Measurements from ENCODE around the gene MRPL49.

Gene MRPL49

GRCh38 chr11:65095974-65096806 lies 25.9 kb upstream of the MRPL49 start, which contains the start of gene VPS51:
Gene VPS51, plus strand, starts transcription at chr11:65096214. Its CDS starts 37 bp downstream, at chr11:65096251.
- Histone ChIP-seq H4K20me1 (peaks cover 0 to 39% (median 4%) of the 10 kb centered on the region in 11 experiments; a peak in 7 of 22 replicates), H3K36me3 (peaks cover 6 to 42% (median 25%) of the 10 kb centered on the region in 11 experiments; a peak in 16 of 22 replicates), H3K27ac (peak within 1 kb of the TSS; percentile 81 to 93 (median 87))

GRCh38 chr11:65096926-65097325 lies 25.2 kb upstream of the MRPL49 start:
- peak overlapping the region; percentile 82 to 97 (median 90) for H3K4me2 ChIP-seq
- TF ChIP-seq Cebpa-rat (IDR thresholded peaks at IDR 0.05), result no peak
- H3K9ac ChIP-seq, result peak overlapping the region; percentile 70 to 94 (median 90); a peak in 21 of 22 replicates
- no peaks in the 10 kb centered on the region for H3K27me3 ChIP-seq
- H3K27ac ChIP-seq, result peak overlapping the region in 4 of 11 experiments; percentile 31 to 47 (median 36); a peak in 6 of 22 replicates
- peak overlapping the region; percentile 68 to 88 (median 78); a peak in 19 of 20 replicates for H3K4me3 ChIP-seq
- peaks cover 0 to 46% (median 7%) of the 10 kb centered on the region in 11 experiments; a peak in 7 of 22 replicates for H4K20me1 ChIP-seq
- peaks cover 8 to 21% (median 13%) of the 10 kb centered on the region in 10 experiments for H3K4me1 ChIP-seq
- H3K36me3 ChIP-seq, result peaks cover 6 to 49% (median 30%) of the 10 kb centered on the region in 11 experiments; a peak in 16 of 22 replicates
- no peaks in the 10 kb centered on the region for H3K9me3 ChIP-seq (replicated peaks in 1 of 11)

More at GRCh38 chr11:65095974-65096806, 25.9 kb upstream of the MRPL49 start, which contains the start of gene VPS51:
- Histone ChIP-seq H3K4me2 (peak within 1 kb of the TSS; percentile 82 to 97 (median 90)), H3K4me3 (peak within 1 kb of the TSS; percentile 68 to 88 (median 78)), H3K27me3 (no peaks in the 10 kb centered on the region), H3K9ac (peak within 1 kb of the TSS; percentile 86 to 94 (median 90)), H3K9me3 (replicated peaks in 1 of 11) (no peaks in the 10 kb centered on the region), H3K4me1 (peaks cover 8 to 21% (median 13%) of the 10 kb centered on the region in 10 experiments)
- no peak for TF ChIP-seq Cebpa-rat (IDR thresholded peaks at IDR 0.05)

- peaks cover 0 to 85% (median 23%) of the 10 kb centered on the region in 11 experiments; a peak in 10 of 22 replicates for H4K20me1 ChIP-seq
- no peaks in the 10 kb centered on the region for H3K27me3 ChIP-seq
- no peak overlapping the region for H3K9ac ChIP-seq
- peaks cover 28 to 88% (median 57%) of the 10 kb centered on the region in 11 experiments; a peak in 20 of 22 replicates for H3K36me3 ChIP-seq
- no peaks in the 10 kb centered on the region for H3K9me3 ChIP-seq (replicated peaks in 1 of 11)
- no peak for TF ChIP-seq Cebpa-rat (IDR thresholded peaks at IDR 0.05)
- H3K27ac ChIP-seq, result no peak overlapping the region
- no peak overlapping the region for H3K4me2 ChIP-seq
- H3K4me1 ChIP-seq, result peaks cover 8 to 17% (median 11%) of the 10 kb centered on the region in 10 experiments
- no peak overlapping the region for H3K4me3 ChIP-seq
These were observed 21.3 kb upstream of the MRPL49 start for GRCh38 chr11:65100674-65101350.

- H3K4me1 ChIP-seq, result peaks cover 1 to 9% (median 4%) of the 10 kb centered on the region in 10 experiments; a peak in 17 of 20 replicates
- H3K27ac ChIP-seq, result no peak overlapping the region
- H3K36me3 ChIP-seq, result peaks cover 32 to 98% (median 61%) of the 10 kb centered on the region in 11 experiments
- H4K20me1 ChIP-seq, result peaks cover 0 to 94% (median 25%) of the 10 kb centered on the region in 11 experiments; a peak in 11 of 22 replicates
- H3K4me2 ChIP-seq, result no peak overlapping the region
- peak overlapping the region in 1 of 11 experiments; percentile 37; a peak in 2 of 22 replicates for H3K9ac ChIP-seq
- no peaks in the 10 kb centered on the region for H3K9me3 ChIP-seq (replicated peaks in 1 of 11)
- no peak overlapping the region for H3K4me3 ChIP-seq
- TF ChIP-seq Cebpa-rat (IDR thresholded peaks at IDR 0.05), result no peak
- H3K27me3 ChIP-seq, result no peaks in the 10 kb centered on the region
These were observed 19.7 kb upstream of the MRPL49 start for GRCh38 chr11:65102142-65103095.

GRCh38 chr11:65103476-65103875 lies 18.6 kb upstream of the MRPL49 start:
- H3K36me3 ChIP-seq, result peaks cover 39 to 98% (median 61%) of the 10 kb centered on the region in 11 experiments

GRCh38 chr11:65104628-65105027 lies 17.5 kb upstream of the MRPL49 start:
- H3K9me3 ChIP-seq (replicated peaks in 1 of 11), result no peaks in the 10 kb centered on the region
- H3K27ac ChIP-seq, result no peak overlapping the region
- H3K9ac ChIP-seq, result no peak overlapping the region; a peak in 1 of 22 replicates
- H3K4me3 ChIP-seq, result no peak overlapping the region
- no peak overlapping the region for H3K4me2 ChIP-seq
- no peaks in the 10 kb centered on the region for H3K27me3 ChIP-seq
- TF ChIP-seq Cebpa-rat (IDR thresholded peaks at IDR 0.05), result no peak
- peaks cover 48 to 98% (median 69%) of the 10 kb centered on the region in 11 experiments for H3K36me3 ChIP-seq
- peaks cover 0 to 99% (median 35%) of the 10 kb centered on the region in 11 experiments; a peak in 12 of 22 replicates for H4K20me1 ChIP-seq
- no peaks in the 10 kb centered on the region for H3K4me1 ChIP-seq

More at GRCh38 chr11:65103476-65103875, 18.6 kb upstream of the MRPL49 start:
- no peak for TF ChIP-seq Cebpa-rat (IDR thresholded peaks at IDR 0.05)
- peak overlapping the region in 1 of 11 experiments; percentile 37; a peak in 2 of 22 replicates for H3K9ac ChIP-seq
- H3K4me3 ChIP-seq, result no peak overlapping the region
- no peaks in the 10 kb centered on the region for H3K27me3 ChIP-seq
- H4K20me1 ChIP-seq, result peaks cover 0 to 96% (median 30%) of the 10 kb centered on the region in 11 experiments; a peak in 11 of 22 replicates
- H3K4me1 ChIP-seq, result peaks cover 0 to 7% (median 0%) of the 10 kb centered on the region in 10 experiments; a peak in 1 of 20 replicates
- H3K27ac ChIP-seq, result no peak overlapping the region
- no peak overlapping the region for H3K4me2 ChIP-seq
- H3K9me3 ChIP-seq (replicated peaks in 1 of 11), result no peaks in the 10 kb centered on the region

GRCh38 chr11:65107078-65107477 lies 15.0 kb upstream of the MRPL49 start:
- Histone ChIP-seq H3K9me3 (replicated peaks in 1 of 11) (no peaks in the 10 kb centered on the region), H3K27me3 (no peaks in the 10 kb centered on the region), H3K4me2 (no peak overlapping the region), H3K4me1 (peaks cover 12 to 22% (median 17%) of the 10 kb centered on the region in 10 experiments), H3K27ac (no peak overlapping the region), H3K9ac (0 out of 22 replicates have a peak overlapping the region, but pooled peaks of 1 of the 11 experiments have one; percentile 13), H3K36me3 (peaks cover 50 to 78% (median 56%) of the 10 kb centered on the region in 11 experiments), H3K4me3 (no peak overlapping the region), H4K20me1 (peaks cover 0 to 95% (median 48%) of the 10 kb centered on the region in 11 experiments; a peak in 19 of 22 replicates)
- no peak for TF ChIP-seq Cebpa-rat (IDR thresholded peaks at IDR 0.05)
